HEK293T (cell line): Measurements from ENCODE around the gene BRD2.

Source experiments
- CTCF ChIA-PET: fragments of 350-600 bp; formaldehyde crosslinking; extraction: SDS; loops from one replicate; lab custom pipeline; 2021; ENCODE audit warnings: antibody characterized with exemption, inconsistent platforms; lab: Yijun Ruan, JAX
- POLR2A ChIA-PET: fragments of 350-600 bp; formaldehyde crosslinking; extraction: SDS; loops from one replicate; lab custom pipeline; 2020; ENCODE audit warnings: antibody characterized with exemption, inconsistent platforms; lab: Yijun Ruan, JAX
- DNase-seq: peaks from one replicate; pipeline ENCODE4 v3.0.0; 2012; ENCODE audit warnings: mixed read lengths; ENCODE audit errors: extremely low spot score
- ARNT ChIP-seq: fragments of 450-650 bp; IDR thresholded peaks from 2 replicates; pipeline ENCODE4 v1.6.1; 2017; ENCODE audit warnings: mild to moderate bottlenecking
- BHLHE40 ChIP-seq: fragments of 450-650 bp; IDR thresholded peaks from 2 replicates; pipeline ENCODE4 v1.6.1; 2016; ENCODE audit warnings: mild to moderate bottlenecking, moderate library complexity, borderline replicate concordance
- CTBP1 ChIP-seq: fragments of 450-650 bp; IDR thresholded peaks from 2 replicates; pipeline ENCODE4 v1.6.1; 2016; ENCODE audit warnings: borderline replicate concordance
- ELF4 ChIP-seq: fragments of 450-650 bp; IDR thresholded peaks from 2 replicates; pipeline ENCODE4 v1.6.1; 2017; ENCODE audit warnings: antibody characterized with exemption
- FOXA1 ChIP-seq: fragments of 450-650 bp; IDR thresholded peaks from 2 replicates; pipeline ENCODE4 v1.6.1; 2016; ENCODE audit warnings: mild to moderate bottlenecking
- FOXK2 ChIP-seq: fragments of 450-650 bp; IDR thresholded peaks from 2 replicates; pipeline ENCODE4 v1.6.1; 2016; ENCODE audit warnings: mild to moderate bottlenecking
- FOXM1 ChIP-seq: fragments of 450-650 bp; IDR thresholded peaks from 2 replicates; pipeline ENCODE4 v1.6.1; 2017; ENCODE audit warnings: mild to moderate bottlenecking, borderline replicate concordance
- HDGF ChIP-seq: fragments of 450-650 bp; IDR thresholded peaks from 2 replicates; pipeline ENCODE4 v1.6.1; 2017; ENCODE audit warnings: antibody characterized with exemption, borderline replicate concordance
- L3MBTL2 ChIP-seq: fragments of 450-650 bp; conservative IDR thresholded peaks from 2 replicates; pipeline ENCODE4 v1.6.1; 2016; ENCODE audit warnings: mild to moderate bottlenecking
- LEF1 ChIP-seq: fragments of 450-650 bp; IDR thresholded peaks from 2 replicates; pipeline ENCODE4 v1.6.1; 2017; ENCODE audit warnings: mild to moderate bottlenecking, borderline replicate concordance
- NFRKB ChIP-seq: fragments of 450-650 bp; IDR thresholded peaks from 2 replicates; pipeline ENCODE4 v1.6.1; 2016; ENCODE audit warnings: mild to moderate bottlenecking, moderate library complexity
- PKNOX1 ChIP-seq: fragments of 450-650 bp; IDR thresholded peaks from 2 replicates; pipeline ENCODE4 v1.6.1; 2016
- SP1 ChIP-seq: fragments of 450-650 bp; IDR thresholded peaks from 2 replicates; pipeline ENCODE4 v1.6.1; 2017
- SUZ12 ChIP-seq: fragments of 450-650 bp; IDR thresholded peaks from 2 replicates; pipeline ENCODE4 v1.6.1; 2016; ENCODE audit warnings: mild to moderate bottlenecking
- TARDBP ChIP-seq: fragments of 450-650 bp; IDR thresholded peaks from 2 replicates; pipeline ENCODE4 v1.6.1; 2016
- ZNF384 ChIP-seq: fragments of 450-650 bp; IDR thresholded peaks from 2 replicates; pipeline ENCODE4 v1.6.1; 2016

BRD2 gene

GRCh38 chr6:32995448-32995847 lies 27.1 kb downstream of the BRD2 start:
- ChIA-PET POLR2A (no interaction called here), CTCF (interaction anchor here (0.6 kb wide), 1 partner anchor 9 kb away, joined by 3 read pairs; no protein-coding TSS in a partner anchor)
- TF ChIP-seq FOXK2, result no peak
- TF ChIP-seq CTBP1, result no peak

GRCh38 chr6:33000055-33000454 lies 31.7 kb downstream of the BRD2 start:
- ChIA-PET POLR2A (interaction anchor here (0.9 to 1.3 kb wide), 3 partner anchors 28 to 271 kb away, joined by 3 to 5 read pairs (median 3); partner anchors contain the start of gene VPS52), CTCF (interaction anchor here (0.7 to 1.3 kb wide), 6 partner anchors 11 to 248 kb away, joined by 3 to 6 read pairs (median 4); no protein-coding TSS in a partner anchor)
- no peak for TF ChIP-seq BHLHE40
- no peak for TF ChIP-seq CTBP1
- TF ChIP-seq FOXA1, result no peak
- TF ChIP-seq ELF4, result no peak
- TF ChIP-seq PKNOX1, result no peak
- no peak for TF ChIP-seq SP1
- no peak for TF ChIP-seq LEF1
- no peak for TF ChIP-seq ZNF384
- no peak for TF ChIP-seq HDGF
- TF ChIP-seq L3MBTL2, result no peak
- TF ChIP-seq SUZ12, result no peak
- no peak for TF ChIP-seq NFRKB
- TF ChIP-seq ARNT, result no peak
- TF ChIP-seq TARDBP, result no peak
- no peak for TF ChIP-seq FOXK2
- TF ChIP-seq FOXM1, result no peak
- peak; percentile 33 for DNase-seq

More at GRCh38 chr6:32995448-32995847, 27.1 kb downstream of the BRD2 start:
- DNase-seq, result no peak

GRCh38 chr6:33001685-33002084 lies 33.3 kb downstream of the BRD2 start:
- no peak for TF ChIP-seq SUZ12
- no peak for TF ChIP-seq TARDBP
- TF ChIP-seq SP1, result no peak
- TF ChIP-seq ZNF384, result no peak
- DNase-seq, result no peak
- ChIA-PET CTCF (no interaction called here), POLR2A (interaction anchor here (0.8 to 1.3 kb wide), 2 partner anchors 107 to 270 kb away, joined by 3 read pairs; partner anchors contain the start of gene VPS52)

GRCh38 chr6:33004940-33005339 lies 36.5 kb downstream of the BRD2 start:
- DNase-seq, result no peak
- POLR2A ChIA-PET, result no interaction called here
- CTCF ChIA-PET, result interaction anchor here (1.1 kb wide), 1 partner anchor 20 kb away, joined by 3 read pairs; no protein-coding TSS in a partner anchor
- TF ChIP-seq NFRKB (no peak), SUZ12 (no peak), FOXK2 (no peak), PKNOX1 (no peak), ZNF384 (no peak), TARDBP (no peak)

GRCh38 chr6:33007831-33008400 lies 39.5 kb downstream of the BRD2 start:
- POLR2A ChIA-PET, result no interaction called here
- CTCF ChIA-PET, result no interaction called here
- DNase-seq, result no peak
- TF ChIP-seq FOXM1 (no peak), ARNT (no peak), SUZ12 (no peak), FOXK2 (no peak), SP1 (no peak), ZNF384 (no peak), TARDBP (no peak), NFRKB (no peak), ELF4 (no peak), HDGF (no peak), L3MBTL2 (no peak), FOXA1 (no peak), CTBP1 (no peak), PKNOX1 (no peak), BHLHE40 (no peak), LEF1 (no peak)

GRCh38 chr6:33008944-33009861 lies 40.8 kb downstream of the BRD2 start, which contains the start of gene HLA-DOA:
HLA-DOA (minus strand) TSS chr6:33009591.
- peak; percentile 82 for DNase-seq
- POLR2A ChIA-PET, result no interaction called here
- CTCF ChIA-PET, result interaction anchor here (1.0 kb wide), 1 partner anchor 25 kb away, joined by 3 read pairs; no protein-coding TSS in a partner anchor
- TF ChIP-seq FOXK2 (no peak), SP1 (no peak), FOXA1 (no peak), CTBP1 (no peak), ARNT (no peak), L3MBTL2 (no peak), PKNOX1 (no peak), LEF1 (no peak), NFRKB (no peak), ZNF384 (no peak), ELF4 (no peak), FOXM1 (no peak), SUZ12 (no peak), BHLHE40 (no peak), HDGF (no peak), TARDBP (no peak)
